ENCODE results near the gene DENND10.

DNA sequence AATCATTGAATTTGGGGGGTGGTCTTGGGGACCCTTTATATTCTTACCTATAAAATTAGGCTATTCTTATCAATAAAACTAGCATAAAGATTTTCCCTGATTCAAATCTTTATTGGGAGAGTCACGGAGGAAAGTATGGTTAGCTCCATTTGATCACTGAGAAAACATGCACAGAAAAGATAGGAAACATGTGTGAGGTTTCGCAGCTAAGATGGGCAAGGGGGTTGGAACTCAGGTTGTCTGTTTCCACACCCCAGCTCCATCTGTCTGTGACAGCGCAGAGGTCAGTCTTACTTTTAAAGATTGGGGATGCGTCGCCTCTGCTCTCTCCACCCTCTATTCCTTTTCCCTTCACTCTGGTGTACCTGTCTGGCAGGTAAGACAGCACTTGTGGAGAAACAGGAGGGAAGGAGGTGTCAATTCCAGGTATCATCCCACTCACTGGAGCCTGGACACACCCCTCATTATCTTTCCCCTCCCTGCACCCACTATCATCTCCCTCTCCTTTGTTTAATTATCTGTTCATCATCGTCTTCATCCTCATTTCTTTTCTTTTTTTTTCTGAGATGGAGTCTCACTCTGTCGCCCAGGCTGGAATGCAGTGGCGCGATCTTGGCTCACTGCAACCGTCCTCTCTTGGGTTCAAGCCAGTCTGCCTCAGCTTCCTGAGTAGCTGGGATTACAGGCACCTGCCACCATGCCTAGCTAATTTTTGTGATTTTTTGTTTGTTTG lies 2.4 kb upstream of the DENND10 start:
- TF ChIP-seq, protein P1, sequence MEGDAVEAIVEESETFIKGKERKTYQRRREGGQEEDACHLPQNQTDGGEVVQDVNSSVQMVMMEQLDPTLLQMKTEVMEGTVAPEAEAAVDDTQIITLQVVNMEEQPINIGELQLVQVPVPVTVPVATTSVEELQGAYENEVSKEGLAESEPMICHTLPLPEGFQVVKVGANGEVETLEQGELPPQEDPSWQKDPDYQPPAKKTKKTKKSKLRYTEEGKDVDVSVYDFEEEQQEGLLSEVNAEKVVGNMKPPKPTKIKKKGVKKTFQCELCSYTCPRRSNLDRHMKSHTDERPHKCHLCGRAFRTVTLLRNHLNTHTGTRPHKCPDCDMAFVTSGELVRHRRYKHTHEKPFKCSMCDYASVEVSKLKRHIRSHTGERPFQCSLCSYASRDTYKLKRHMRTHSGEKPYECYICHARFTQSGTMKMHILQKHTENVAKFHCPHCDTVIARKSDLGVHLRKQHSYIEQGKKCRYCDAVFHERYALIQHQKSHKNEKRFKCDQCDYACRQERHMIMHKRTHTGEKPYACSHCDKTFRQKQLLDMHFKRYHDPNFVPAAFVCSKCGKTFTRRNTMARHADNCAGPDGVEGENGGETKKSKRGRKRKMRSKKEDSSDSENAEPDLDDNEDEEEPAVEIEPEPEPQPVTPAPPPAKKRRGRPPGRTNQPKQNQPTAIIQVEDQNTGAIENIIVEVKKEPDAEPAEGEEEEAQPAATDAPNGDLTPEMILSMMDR (IDR thresholded peaks at IDR 0.05), result no peak
- no peak for TF ChIP-seq POLR2A (IDR thresholded peaks at IDR 0.05)
